HL-60 (cell line): ENCODE data around the gene GLIS1.

Experiments
- DNase-seq, 2 experiments: peaks; one replicate each; pipeline ENCODE4 v3.0.0-alpha.2; 2010 to 2020; ENCODE audit warnings: low read depth in 1 of 2, low spot score in 1 of 2
- H3K27ac ChIP-seq: fragments of 250-450 bp; sonication (Bioruptor Pico); replicated peaks from 2 replicates; pipeline ENCODE4 v1.5.1; 2020; ENCODE audit warnings: mild to moderate bottlenecking, moderate library complexity
- H3K27me3 ChIP-seq: fragments of 250-450 bp; sonication (Bioruptor Pico); 2 replicates; pipeline ENCODE4 v1.5.1; 2021; ENCODE audit warnings: mild to moderate bottlenecking, moderate library complexity; ENCODE audit not compliant: insufficient read depth, poor library complexity, severe bottlenecking
- H3K4me3 ChIP-seq: replicated peaks from 2 replicates; pipeline ENCODE4 v1.5.1; 2011; ENCODE audit warnings: mild to moderate bottlenecking, control low read depth, low read length; ENCODE audit not compliant: insufficient read depth
- GABPA ChIP-seq: IDR thresholded peaks from 2 replicates; pipeline ENCODE4 v1.6.1; 2012; ENCODE audit warnings: low read depth
- POLR2AphosphoS5 ChIP-seq: IDR thresholded peaks from 2 replicates; pipeline ENCODE4 v1.6.1; 2012; ENCODE audit warnings: low read depth
- SPI1 ChIP-seq: IDR thresholded peaks from 2 replicates; pipeline ENCODE4 v1.6.1; 2012; ENCODE audit warnings: low read depth, mild to moderate bottlenecking, borderline replicate concordance
- TF ChIP-seq, protein P1 (sequence below): IDR thresholded peaks from 2 replicates; pipeline ENCODE4 v1.6.1; 2012; ENCODE audit warnings: low read depth; ENCODE audit not compliant: insufficient replicate concordance
- TF ChIP-seq, protein P2 (sequence below): IDR thresholded peaks from one replicate; pipeline ENCODE4 v1.5.1; 2011; ENCODE audit warnings: low read length, control low read depth, inconsistent platforms; ENCODE audit not compliant: insufficient read depth

The GLIS1 gene

DNA sequence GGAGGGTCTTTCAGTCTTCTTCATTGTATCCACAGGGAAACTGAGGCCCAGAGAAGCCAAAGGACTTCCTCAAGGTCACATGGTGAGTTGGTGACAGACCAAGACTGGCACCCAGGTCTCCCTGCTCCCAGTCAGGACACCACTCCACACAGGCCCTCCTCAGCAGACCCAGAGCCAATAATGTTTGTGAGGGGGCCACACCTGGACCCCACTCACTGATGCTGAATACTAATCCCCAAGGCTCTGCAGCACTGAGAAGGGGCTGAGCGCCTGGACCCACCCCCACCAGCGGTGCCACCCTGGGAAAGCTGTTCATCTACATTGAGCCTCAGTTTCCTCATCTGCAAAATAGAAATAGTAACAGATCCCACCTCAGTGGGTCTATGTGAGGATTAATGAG, 79.5 kb downstream of the GLIS1 start:
- TF ChIP-seq, protein P1, sequence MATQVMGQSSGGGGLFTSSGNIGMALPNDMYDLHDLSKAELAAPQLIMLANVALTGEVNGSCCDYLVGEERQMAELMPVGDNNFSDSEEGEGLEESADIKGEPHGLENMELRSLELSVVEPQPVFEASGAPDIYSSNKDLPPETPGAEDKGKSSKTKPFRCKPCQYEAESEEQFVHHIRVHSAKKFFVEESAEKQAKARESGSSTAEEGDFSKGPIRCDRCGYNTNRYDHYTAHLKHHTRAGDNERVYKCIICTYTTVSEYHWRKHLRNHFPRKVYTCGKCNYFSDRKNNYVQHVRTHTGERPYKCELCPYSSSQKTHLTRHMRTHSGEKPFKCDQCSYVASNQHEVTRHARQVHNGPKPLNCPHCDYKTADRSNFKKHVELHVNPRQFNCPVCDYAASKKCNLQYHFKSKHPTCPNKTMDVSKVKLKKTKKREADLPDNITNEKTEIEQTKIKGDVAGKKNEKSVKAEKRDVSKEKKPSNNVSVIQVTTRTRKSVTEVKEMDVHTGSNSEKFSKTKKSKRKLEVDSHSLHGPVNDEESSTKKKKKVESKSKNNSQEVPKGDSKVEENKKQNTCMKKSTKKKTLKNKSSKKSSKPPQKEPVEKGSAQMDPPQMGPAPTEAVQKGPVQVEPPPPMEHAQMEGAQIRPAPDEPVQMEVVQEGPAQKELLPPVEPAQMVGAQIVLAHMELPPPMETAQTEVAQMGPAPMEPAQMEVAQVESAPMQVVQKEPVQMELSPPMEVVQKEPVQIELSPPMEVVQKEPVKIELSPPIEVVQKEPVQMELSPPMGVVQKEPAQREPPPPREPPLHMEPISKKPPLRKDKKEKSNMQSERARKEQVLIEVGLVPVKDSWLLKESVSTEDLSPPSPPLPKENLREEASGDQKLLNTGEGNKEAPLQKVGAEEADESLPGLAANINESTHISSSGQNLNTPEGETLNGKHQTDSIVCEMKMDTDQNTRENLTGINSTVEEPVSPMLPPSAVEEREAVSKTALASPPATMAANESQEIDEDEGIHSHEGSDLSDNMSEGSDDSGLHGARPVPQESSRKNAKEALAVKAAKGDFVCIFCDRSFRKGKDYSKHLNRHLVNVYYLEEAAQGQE: no peak
- TF ChIP-seq POLR2AphosphoS5 (no peak), GABPA (no peak), SPI1 (no peak)
- TF ChIP-seq, protein P2, sequence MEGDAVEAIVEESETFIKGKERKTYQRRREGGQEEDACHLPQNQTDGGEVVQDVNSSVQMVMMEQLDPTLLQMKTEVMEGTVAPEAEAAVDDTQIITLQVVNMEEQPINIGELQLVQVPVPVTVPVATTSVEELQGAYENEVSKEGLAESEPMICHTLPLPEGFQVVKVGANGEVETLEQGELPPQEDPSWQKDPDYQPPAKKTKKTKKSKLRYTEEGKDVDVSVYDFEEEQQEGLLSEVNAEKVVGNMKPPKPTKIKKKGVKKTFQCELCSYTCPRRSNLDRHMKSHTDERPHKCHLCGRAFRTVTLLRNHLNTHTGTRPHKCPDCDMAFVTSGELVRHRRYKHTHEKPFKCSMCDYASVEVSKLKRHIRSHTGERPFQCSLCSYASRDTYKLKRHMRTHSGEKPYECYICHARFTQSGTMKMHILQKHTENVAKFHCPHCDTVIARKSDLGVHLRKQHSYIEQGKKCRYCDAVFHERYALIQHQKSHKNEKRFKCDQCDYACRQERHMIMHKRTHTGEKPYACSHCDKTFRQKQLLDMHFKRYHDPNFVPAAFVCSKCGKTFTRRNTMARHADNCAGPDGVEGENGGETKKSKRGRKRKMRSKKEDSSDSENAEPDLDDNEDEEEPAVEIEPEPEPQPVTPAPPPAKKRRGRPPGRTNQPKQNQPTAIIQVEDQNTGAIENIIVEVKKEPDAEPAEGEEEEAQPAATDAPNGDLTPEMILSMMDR: no peak
- DNase-seq: no peak
- H3K27me3 ChIP-seq: peaks cover 2% of the 10 kb centered on the region

DNA sequence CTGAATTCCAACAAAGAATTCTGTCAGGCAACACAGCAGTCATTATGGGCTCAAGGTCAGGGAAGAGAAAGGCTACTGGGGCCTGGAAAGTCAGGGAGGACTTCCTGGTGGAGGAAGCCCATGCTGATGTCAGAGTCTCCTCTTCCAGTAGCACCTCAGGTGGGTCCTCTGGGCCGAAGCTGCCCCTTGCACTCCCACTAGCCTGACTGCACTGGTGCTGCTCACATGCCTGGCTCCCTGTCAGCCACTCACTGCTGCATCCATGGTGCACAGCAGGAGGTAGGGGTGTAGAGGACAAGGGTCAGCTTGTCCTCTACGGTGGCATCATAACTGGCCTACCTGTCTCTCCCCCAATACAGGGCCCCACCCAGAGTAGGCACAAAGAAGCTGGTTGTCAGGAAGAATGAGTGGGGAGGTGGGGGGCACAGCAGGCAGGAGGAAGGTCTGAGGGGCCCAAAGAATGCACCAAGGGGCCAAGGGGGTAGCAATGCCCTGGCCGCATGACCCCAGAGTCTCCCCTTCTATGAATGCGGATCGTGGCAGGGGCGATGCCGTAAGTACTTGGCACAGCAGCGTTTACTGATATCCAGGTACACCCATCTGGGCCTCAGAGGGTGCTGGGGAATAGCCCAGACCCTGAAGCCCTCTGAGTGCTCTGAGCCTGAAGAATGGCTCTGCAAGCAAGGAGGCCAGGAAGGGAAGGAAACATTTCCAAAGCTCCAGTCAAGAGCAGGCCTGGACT, 80.3 kb downstream of the GLIS1 start:
- no peak for DNase-seq
- peaks cover 2% of the 10 kb centered on the region for H3K27me3 ChIP-seq
- no peak for TF ChIP-seq SPI1
- TF ChIP-seq, protein P1: no peak
- no peak for TF ChIP-seq GABPA
- TF ChIP-seq, protein P2: no peak
- no peak for TF ChIP-seq POLR2AphosphoS5
- H3K4me3 ChIP-seq: no peak overlapping the region
- no peak overlapping the region for H3K27ac ChIP-seq

More for the DNA sequence above, 79.5 kb downstream of the GLIS1 start:
- no peak overlapping the region for H3K27ac ChIP-seq
- no peak overlapping the region for H3K4me3 ChIP-seq

DNA sequence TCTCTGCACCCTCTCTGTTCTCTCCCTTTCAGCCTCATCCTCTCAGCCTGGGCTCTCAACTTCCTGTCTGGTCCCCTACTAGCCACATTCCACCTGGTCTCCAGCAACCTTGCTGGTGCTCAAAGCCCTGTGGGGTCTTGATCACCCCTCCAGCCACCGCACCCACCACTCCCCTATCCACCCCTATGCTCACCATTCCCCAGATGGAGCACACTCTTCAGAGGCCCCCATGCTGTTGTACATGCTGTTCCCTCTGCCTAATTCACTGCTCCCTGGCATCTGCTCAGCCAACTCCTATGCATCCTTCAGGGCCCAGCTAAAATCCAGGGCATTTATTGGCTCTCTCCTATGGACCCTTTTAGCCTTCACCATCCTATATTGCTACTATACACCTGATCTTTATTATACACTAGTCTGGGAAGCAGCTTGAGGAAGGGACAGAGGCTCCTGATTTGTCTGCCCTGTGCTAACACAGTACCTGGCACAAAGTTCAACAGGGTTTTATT, 81.0 kb downstream of the GLIS1 start:
- no peak overlapping the region for H3K4me3 ChIP-seq
- TF ChIP-seq, protein P2: no peak
- TF ChIP-seq POLR2AphosphoS5 (no peak), SPI1 (no peak), GABPA (no peak)
- TF ChIP-seq, protein P1: no peak
- no peak overlapping the region for H3K27ac ChIP-seq
- DNase-seq: no peak
- peaks cover 2% of the 10 kb centered on the region for H3K27me3 ChIP-seq
